H9 (cell line): ENCODE measurements around the gene COPZ2. TPM values are rescaled to one million over a fixed set of nuclear protein-coding genes. Genes with fewer than 3 reads are reported as not detected.

Experiments
- DNase-seq: peaks from one replicate; pipeline ENCODE4 v3.0.0-alpha.2; 2017
- H2AFZ ChIP-seq: one replicate; pipeline ENCODE4 v1.6.1; 2013; ENCODE audit warnings: mild to moderate bottlenecking, low read length, control low read depth, moderate library complexity
- H2AK5ac ChIP-seq: 2 replicates; pipeline ENCODE4 v1.6.1; 2013; ENCODE audit warnings: low read length, control low read depth, mixed read lengths; ENCODE audit not compliant: insufficient read length
- H2BK120ac ChIP-seq: one replicate; pipeline ENCODE4 v1.6.1; 2013; ENCODE audit warnings: low read depth, mild to moderate bottlenecking, low read length, control low read depth, inconsistent platforms; ENCODE audit not compliant: poor library complexity, severe bottlenecking
- H2BK12ac ChIP-seq: 2 replicates; pipeline ENCODE4 v1.6.1; 2013; ENCODE audit warnings: low read length, control low read depth, mixed read lengths, low read depth; ENCODE audit not compliant: insufficient read length
- H2BK15ac ChIP-seq: 2 replicates; pipeline ENCODE4 v1.6.1; 2013; ENCODE audit warnings: low read depth, low read length, control low read depth
- H2BK20ac ChIP-seq: one replicate; pipeline ENCODE4 v1.6.1; 2013; ENCODE audit warnings: low read depth, mild to moderate bottlenecking, low read length, control low read depth, inconsistent platforms; ENCODE audit not compliant: poor library complexity, severe bottlenecking
- H2BK5ac ChIP-seq: 2 replicates; pipeline ENCODE4 v1.6.1; 2013; ENCODE audit warnings: low read length, control low read depth, mixed read lengths; ENCODE audit not compliant: insufficient read length
- H3K14ac ChIP-seq: 2 replicates; pipeline ENCODE4 v1.6.1; 2013; ENCODE audit warnings: low read length, control low read depth; ENCODE audit not compliant: insufficient read depth
- H3K18ac ChIP-seq: 2 replicates; pipeline ENCODE4 v1.6.1; 2013; ENCODE audit warnings: low read depth, mild to moderate bottlenecking, mixed read lengths, low read length, control low read depth; ENCODE audit not compliant: insufficient read length
- H3K23ac ChIP-seq: 2 replicates; pipeline ENCODE4 v1.6.1; 2013; ENCODE audit warnings: low read length, control low read depth, mixed read lengths, low read depth; ENCODE audit not compliant: insufficient read length
- H3K23me2 ChIP-seq: 2 replicates; pipeline ENCODE4 v1.6.1; 2013; ENCODE audit warnings: low read depth, mild to moderate bottlenecking, mixed read lengths, low read length, control low read depth; ENCODE audit not compliant: insufficient read length, poor library complexity, severe bottlenecking
- H3K27ac ChIP-seq: 2 replicates; pipeline ENCODE4 v1.5.1; 2013; ENCODE audit warnings: low read length, control low read depth, mixed read lengths, low read depth; ENCODE audit not compliant: insufficient read length
- H3K27me3 ChIP-seq: 2 replicates; pipeline ENCODE4 v1.6.1; 2013; ENCODE audit warnings: low read length, control low read depth, inconsistent platforms; ENCODE audit not compliant: insufficient read depth
- H3K4ac ChIP-seq: 2 replicates; pipeline ENCODE4 v1.6.1; 2013; ENCODE audit warnings: low read depth, mild to moderate bottlenecking, control low read depth, inconsistent platforms, low read length, moderate library complexity
- H3K4me1 ChIP-seq: 2 replicates; pipeline ENCODE4 v1.6.1; 2013; ENCODE audit warnings: low read length, control low read depth, inconsistent platforms; ENCODE audit not compliant: insufficient read depth
- H3K4me2 ChIP-seq: 2 replicates; pipeline ENCODE4 v1.6.1; 2013; ENCODE audit warnings: low read length, control low read depth, mixed read lengths; ENCODE audit not compliant: insufficient read length, insufficient read depth
- H3K56ac ChIP-seq: 2 replicates; pipeline ENCODE4 v1.6.1; 2013; ENCODE audit warnings: low read depth, mild to moderate bottlenecking, mixed read lengths, low read length, control low read depth; ENCODE audit not compliant: insufficient read length
- H3K79me1 ChIP-seq: 2 replicates; pipeline ENCODE4 v1.6.1; 2013; ENCODE audit warnings: low read depth, mild to moderate bottlenecking, moderate library complexity, low read length, control low read depth, inconsistent platforms; ENCODE audit not compliant: insufficient read depth, poor library complexity, severe bottlenecking
- H3K79me2 ChIP-seq: 2 replicates; pipeline ENCODE4 v1.6.1; 2013; ENCODE audit warnings: low read length, control low read depth, inconsistent platforms; ENCODE audit not compliant: insufficient read depth
- H3K9ac ChIP-seq: 2 replicates; pipeline ENCODE4 v1.6.1; 2013; ENCODE audit warnings: low read length, control low read depth, mixed read lengths; ENCODE audit not compliant: insufficient read length; ENCODE audit errors: extremely low read depth
- H3K9me3 ChIP-seq: one replicate; pipeline ENCODE4 v1.6.1; 2013; ENCODE audit warnings: low read depth, low read length, inconsistent platforms; ENCODE audit not compliant: control insufficient read depth
- H3T11ph ChIP-seq: one replicate; pipeline ENCODE4 v1.6.1; 2013; ENCODE audit warnings: mild to moderate bottlenecking, low read length, control low read depth, inconsistent platforms
- H4K20me1 ChIP-seq: one replicate; pipeline ENCODE4 v1.6.1; 2013; ENCODE audit not compliant: control insufficient read depth, insufficient read length, insufficient read depth
- H4K5ac ChIP-seq: 2 replicates; pipeline ENCODE4 v1.6.1; 2013; ENCODE audit warnings: low read depth, mild to moderate bottlenecking, mixed read lengths, low read length, control low read depth; ENCODE audit not compliant: insufficient read length
- H4K8ac ChIP-seq: replicated peaks from 2 replicates; pipeline ENCODE4 v1.6.1; 2013; ENCODE audit warnings: low read length, control low read depth, mixed read lengths, low read depth; ENCODE audit not compliant: insufficient read length
- H4K91ac ChIP-seq: 2 replicates; pipeline ENCODE4 v1.6.1; 2013; ENCODE audit warnings: low read depth, mild to moderate bottlenecking, moderate library complexity, mixed read lengths, low read length, control low read depth; ENCODE audit not compliant: insufficient read length
- H3K27ac Mint-ChIP-seq, 3 experiments: 2 replicates in 2 of 3; 3 replicates in 1 of 3; pipeline ENCODE4 v1.8.0; 2020 to 2021; ENCODE audit warnings: mixed read lengths in 3 of 3, mild to moderate bottlenecking in 1 of 3, moderate library complexity in 1 of 3
- H3K27me3 Mint-ChIP-seq: 2 replicates; pipeline ENCODE4 v1.8.0; 2021; ENCODE audit warnings: low read depth, mild to moderate bottlenecking, moderate library complexity, mixed read lengths
- H3K36me3 Mint-ChIP-seq, 3 experiments: 2 replicates in 2 of 3; 3 replicates in 1 of 3; pipeline ENCODE4 v1.8.0; 2020 to 2021; ENCODE audit warnings: low read depth in 3 of 3, mixed read lengths in 3 of 3; ENCODE audit not compliant: insufficient read depth in 1 of 3
- H3K4me1 Mint-ChIP-seq, 2 experiments: 2 replicates each; pipeline ENCODE4 v1.8.0; 2020; ENCODE audit warnings: mixed read lengths in 2 of 2
- H3K4me3 Mint-ChIP-seq, 2 experiments: 2 replicates in 1 of 2; 3 replicates in 1 of 2; pipeline ENCODE4 v1.8.0; 2020 to 2021; ENCODE audit warnings: mild to moderate bottlenecking in 2 of 2, mixed read lengths in 2 of 2, moderate library complexity in 1 of 2
- H3K9me3 Mint-ChIP-seq, 2 experiments: 2 replicates in 1 of 2; 3 replicates in 1 of 2; pipeline ENCODE4 v1.8.0; 2020; ENCODE audit warnings: mild to moderate bottlenecking in 2 of 2, mixed read lengths in 2 of 2, moderate library complexity in 1 of 2
- WGBS: extraction: QIAGEN DNeasy Blood & Tissue Kit; methylation state at CpG from one replicate; pipeline ENCODE4 v1.1.7; 2013; ENCODE audit warnings: missing lambda C conversion rate, low lambda C conversion rate, mixed read lengths; ENCODE audit not compliant: insufficient read length; ENCODE audit errors: extremely low coverage; 5-methylcytosine and 5-hydroxymethylcytosine counted together
- total RNA-seq: library from RNA; stranded (reverse); gene quantifications from 2 replicates; pipeline ENCODE4 v1.2.1, GENCODE V29; 2021
- TF ChIP-seq, protein P1 (sequence below): fragments of 200-600 bp; sonication (generic); conservative IDR thresholded peaks from 3 replicates; pipeline ENCODE4 v1.8.0; 2021; ENCODE audit warnings: antibody characterized with exemption, mild to moderate bottlenecking

The COPZ2 gene
- total RNA-seq, 1 experiment from 2014 or later, result 0.68 TPM

DNA sequence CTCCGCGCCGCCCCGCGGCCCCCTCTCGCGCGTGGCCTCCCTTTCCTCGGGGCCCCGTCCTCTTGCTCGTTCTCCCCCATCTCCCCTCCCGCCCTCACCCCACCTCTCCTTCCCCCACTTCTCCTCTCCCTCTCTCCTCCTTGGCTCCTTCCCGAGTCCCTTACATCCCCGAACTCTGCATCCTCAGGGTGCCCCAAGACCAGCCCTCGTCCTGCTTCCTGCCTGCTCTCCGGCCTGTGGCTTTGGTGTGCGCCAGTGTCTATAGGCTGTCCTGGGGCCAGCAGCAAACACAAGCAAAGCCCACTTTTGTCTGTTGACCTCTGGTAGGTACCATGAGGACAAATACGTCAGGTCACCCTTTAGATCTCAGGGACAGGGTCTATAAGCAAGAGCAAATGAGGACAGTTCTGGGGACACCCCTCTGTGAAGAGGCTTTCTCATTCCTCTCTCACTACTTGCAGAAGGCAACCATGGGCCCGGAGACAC lies 284 bp upstream of the COPZ2 start:
- Histone ChIP-seq H3K27me3 (no peaks in the 10 kb centered on the region; the same call in 1 of the 2 replicates), H2BK5ac (no peak overlapping the region), H2BK20ac (no peak overlapping the region), H3K4me2 (peak overlapping the region; percentile 46), H3K79me2 (no peaks in the 10 kb centered on the region), H3K14ac (no peak overlapping the region), H4K5ac (no peak overlapping the region), H3K56ac (no peak overlapping the region), H2BK15ac (no peak overlapping the region), H2BK12ac (no peak overlapping the region), H3K9me3 (no peaks in the 10 kb centered on the region), H4K91ac (no peak overlapping the region), H3K79me1 (no peaks in the 10 kb centered on the region), H2AK5ac (no peak overlapping the region), H3K23ac (no peak overlapping the region), H3K18ac (no peak overlapping the region), H4K20me1 (no peaks in the 10 kb centered on the region), H3T11ph (no peak overlapping the region), H2BK120ac (no peak overlapping the region), H3K9ac (no peak overlapping the region), H2AFZ (no peak overlapping the region), H4K8ac (no peak overlapping the region), H3K4ac (no peak overlapping the region), H3K4me1 (no peaks in the 10 kb centered on the region; the same call in 1 of the 2 replicates), H3K27ac (no peak overlapping the region), H3K23me2 (peaks cover 5% of the 10 kb centered on the region)
- Mint-ChIP-seq H3K4me3 (peak overlapping the region; percentile 69 to 84), H3K27ac (no peak overlapping the region; a peak in 1 of 7 replicates), H3K36me3 (no peaks in the 10 kb centered on the region; a peak in 1 of 7 replicates), H3K9me3 (no peaks in the 10 kb centered on the region), H3K4me1 (peaks cover 5 to 9% of the 10 kb centered on the region in 2 experiments), H3K27me3 (peaks cover 56% of the 10 kb centered on the region)
- no CpG with 5 or more reads among the region's 19 CpGs for WGBS
- peak; percentile 66 for DNase-seq
- TF ChIP-seq, protein P1, sequence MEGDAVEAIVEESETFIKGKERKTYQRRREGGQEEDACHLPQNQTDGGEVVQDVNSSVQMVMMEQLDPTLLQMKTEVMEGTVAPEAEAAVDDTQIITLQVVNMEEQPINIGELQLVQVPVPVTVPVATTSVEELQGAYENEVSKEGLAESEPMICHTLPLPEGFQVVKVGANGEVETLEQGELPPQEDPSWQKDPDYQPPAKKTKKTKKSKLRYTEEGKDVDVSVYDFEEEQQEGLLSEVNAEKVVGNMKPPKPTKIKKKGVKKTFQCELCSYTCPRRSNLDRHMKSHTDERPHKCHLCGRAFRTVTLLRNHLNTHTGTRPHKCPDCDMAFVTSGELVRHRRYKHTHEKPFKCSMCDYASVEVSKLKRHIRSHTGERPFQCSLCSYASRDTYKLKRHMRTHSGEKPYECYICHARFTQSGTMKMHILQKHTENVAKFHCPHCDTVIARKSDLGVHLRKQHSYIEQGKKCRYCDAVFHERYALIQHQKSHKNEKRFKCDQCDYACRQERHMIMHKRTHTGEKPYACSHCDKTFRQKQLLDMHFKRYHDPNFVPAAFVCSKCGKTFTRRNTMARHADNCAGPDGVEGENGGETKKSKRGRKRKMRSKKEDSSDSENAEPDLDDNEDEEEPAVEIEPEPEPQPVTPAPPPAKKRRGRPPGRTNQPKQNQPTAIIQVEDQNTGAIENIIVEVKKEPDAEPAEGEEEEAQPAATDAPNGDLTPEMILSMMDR, result no peak
